HG03571 (cell line): ENCODE results near the gene POLDIP3.
"Not testable (repeated sequence)": the region's sequence is repeated elsewhere in the genome, so short reads cannot be mapped to it uniquely, and the experiment has no call there.

ENCODE experiments used
- ATAC-seq: cut with Tn5 transposase; IDR thresholded peaks from one replicate; pipeline ENCODE4 v1.9.1; 2021; ENCODE audit not compliant: unreplicated experiment

Gene POLDIP3

DNA sequence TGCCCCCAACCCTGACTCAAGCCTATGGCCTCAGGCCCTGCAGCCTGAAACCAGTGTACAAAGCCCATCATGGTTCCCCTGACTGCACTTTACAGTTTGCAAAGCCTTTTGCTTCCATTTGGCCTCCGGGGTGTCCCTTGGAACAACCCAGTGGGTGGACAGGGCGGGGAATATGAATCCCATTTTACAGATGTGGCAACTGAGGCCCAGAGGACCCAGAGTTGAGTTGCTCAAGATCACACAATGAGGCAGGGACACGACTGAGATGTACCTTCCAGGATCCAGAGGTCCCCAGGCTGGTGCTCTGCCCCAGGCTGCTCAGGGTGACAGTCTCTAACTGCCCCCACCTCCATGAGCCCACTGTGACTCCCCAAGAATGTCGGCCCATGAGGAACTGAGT, 5.4 kb upstream of the POLDIP3 start:
- ATAC-seq = no peak

DNA sequence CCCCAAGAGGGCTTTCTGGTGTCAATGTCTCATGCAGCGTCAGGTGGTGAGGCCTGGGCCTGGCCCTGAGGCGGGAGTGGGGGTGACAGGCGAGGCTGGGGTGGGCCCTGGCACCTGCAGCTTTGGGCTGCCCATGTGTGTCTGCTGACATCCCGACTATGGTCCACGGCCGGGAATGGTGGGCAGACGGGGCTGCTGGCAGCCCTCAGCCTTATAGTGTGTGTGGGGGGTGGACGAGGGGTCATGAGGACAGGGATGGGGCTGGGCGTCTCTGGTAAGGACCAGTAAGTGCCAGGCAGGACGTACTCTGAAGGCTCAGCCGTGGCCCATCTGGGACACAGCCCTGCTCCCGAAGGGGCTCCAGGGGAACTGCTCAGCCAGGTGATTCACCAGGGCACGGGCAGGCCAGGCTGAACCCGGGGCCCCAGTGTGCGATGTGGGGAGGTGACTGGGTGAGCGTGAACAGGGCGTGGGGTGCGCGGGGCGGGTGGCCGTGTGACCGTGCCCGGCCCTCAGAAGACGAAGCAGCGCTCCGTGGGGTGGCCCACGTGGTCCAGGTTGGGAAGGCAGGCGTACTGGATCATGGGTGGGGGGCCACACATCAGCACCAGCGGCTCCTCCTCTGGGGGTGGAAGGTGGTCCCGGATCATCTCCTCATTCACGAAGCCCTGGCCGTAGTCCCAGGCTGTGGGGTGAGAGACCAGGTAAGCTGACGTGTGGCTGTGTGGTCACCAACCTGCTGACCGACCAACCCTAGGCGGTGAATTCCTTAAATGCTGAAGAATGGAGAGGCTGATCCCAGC, 4.8 kb upstream of the POLDIP3 start:
- no peak for ATAC-seq

DNA sequence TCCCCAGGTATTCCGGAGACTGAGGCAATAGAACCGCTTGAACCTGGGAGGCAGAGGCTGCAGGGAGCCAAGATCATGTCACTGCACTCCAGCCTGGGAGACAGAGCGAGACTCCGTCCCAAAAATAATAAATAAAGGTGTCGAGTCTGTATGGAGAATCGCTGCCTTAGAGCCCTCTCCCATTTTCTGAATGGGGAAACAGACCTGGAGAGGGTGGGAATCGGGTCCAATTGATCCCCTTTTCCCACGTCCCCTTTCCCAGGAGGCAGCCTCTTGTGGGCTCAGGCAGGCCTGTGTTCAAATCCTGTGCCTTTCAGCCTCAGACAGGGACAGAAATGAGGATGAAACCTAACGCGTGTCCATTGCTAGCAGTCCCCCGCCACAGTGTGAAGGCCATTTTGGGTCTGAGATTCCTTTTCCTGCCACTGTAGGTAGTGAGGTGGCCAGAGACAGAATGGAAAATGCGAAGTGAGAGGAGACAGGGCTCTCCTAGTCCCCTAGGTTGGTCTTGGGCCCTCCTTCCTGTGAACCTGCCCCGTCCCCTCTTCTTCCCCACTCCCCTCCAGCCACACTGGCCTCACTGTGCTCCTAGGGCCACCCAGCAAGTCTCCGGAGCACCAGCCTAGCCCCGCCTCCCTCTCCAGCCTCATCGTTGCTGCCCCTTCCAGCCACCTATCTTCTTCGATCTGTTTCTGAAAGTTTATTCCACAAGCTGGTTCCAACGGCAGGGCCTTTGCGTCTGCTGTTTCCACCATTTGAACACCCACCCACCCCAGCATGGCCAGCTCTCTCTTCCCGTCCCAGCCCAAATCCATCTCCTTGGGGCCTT, 2.7 kb upstream of the POLDIP3 start:
- ATAC-seq = no peak

DNA sequence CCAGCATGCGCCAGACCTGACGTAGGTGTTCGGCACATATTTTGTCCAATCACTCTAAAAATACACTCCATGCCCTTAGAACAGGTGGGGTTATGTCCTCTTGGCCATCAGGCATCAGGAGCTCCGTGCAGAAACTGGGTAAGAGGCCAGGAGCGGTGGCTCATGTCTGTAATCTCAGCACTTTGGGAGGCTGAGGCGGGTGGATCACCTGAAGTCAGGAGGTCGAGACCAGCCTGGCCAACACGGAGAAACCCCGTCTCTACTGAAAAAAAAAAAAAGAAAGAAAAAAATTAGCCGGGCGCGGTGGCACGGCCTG, 1.1 kb upstream of the POLDIP3 start:
- ATAC-seq = not testable (repeated sequence)

DNA sequence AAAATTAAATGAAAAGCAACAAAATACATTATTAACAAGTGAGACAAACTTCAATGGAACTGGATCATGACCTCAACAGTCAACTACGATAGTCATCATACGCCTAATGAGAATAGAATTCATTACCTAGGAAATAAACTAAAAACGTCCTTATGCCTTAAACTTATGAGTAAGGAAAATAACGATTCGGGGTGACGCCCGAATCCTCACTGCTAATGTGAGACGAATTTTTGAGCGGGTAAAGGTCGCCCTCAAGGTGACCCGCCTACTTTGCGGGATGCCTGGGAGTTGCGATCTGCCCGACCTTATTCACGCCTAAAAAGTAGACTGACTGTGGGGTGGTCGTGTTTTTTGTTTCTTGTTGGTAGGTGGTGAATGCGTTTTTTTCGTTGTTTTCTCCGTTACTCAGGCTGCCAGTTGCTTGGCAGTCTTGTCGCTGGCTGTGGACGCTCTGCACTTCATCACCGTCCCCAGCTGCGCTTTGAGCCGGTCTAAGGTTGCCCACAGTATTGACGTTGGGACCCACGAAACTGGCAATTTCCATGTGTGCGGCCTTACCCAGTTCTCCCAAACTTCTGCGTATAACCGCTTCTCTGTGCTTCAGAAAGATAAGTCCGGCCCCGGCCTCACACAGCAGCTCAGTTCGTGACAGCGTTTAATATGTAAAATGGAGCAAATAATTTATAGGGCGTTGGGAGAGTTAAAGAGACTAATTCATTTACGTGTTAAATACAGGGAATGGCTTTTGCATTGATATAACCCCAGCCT, 593 bp upstream of the POLDIP3 start:
- peak; percentile 43 for ATAC-seq

DNA sequence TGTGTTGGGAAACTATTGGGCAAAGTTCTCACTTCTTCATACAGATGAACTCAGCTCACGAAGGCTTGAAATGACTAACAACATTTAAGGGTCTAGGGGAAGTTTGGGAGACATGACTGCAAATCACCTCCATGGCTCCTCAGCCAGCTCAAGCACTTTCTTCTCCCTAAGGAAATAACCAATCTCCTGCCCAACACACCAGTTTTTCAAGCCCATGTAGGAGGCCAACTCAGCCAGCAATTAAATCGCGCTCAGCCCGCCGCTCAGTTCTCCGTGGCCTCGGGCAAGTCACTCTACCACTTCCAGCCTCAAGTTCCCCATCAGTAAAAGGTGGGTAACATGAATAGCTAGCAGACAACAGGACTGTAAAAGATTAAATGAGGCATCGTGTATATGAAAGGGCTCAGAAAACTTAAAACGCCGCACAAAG, 796 bp downstream of the POLDIP3 start:
- no peak for ATAC-seq

DNA sequence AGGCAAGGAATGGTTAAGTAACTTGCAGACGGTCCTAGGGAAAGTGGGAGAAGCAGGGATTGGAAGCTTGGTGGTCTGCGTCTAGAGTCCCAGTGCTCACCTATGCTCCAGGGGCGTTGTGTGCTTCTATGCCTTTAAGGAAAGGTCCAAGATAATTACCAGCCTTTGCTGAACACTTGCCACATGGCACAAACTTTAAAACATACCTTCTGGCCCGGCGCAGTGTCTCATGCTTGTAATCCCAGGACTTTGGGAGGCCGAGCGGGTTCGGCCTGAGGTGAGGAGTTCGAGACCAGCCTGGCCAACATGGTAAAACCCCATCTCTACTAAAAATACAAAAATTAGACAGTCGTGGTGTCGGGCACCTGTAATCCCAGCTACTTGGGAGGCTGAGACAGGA, 2.3 kb downstream of the POLDIP3 start:
- ATAC-seq = no peak

DNA sequence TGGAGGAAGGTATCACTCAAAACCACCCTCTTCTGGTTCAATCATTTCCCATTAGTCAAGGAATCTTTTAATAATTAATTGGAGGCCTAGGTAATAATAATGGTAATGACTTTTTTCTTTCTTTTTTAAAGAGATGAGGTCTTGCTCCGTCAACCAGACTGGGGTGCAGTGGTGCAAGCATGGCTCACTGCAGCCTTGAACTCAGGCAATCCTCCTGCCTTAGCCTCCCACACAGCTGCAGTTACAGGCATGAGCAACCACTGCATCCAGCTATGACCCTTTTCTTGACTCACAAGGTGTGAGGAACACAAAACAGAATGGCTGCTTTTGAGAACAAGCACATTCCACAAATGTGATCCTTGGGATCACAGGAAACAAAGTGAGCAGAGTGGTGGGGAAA, 3.6 kb downstream of the POLDIP3 start:
- ATAC-seq = no peak

DNA sequence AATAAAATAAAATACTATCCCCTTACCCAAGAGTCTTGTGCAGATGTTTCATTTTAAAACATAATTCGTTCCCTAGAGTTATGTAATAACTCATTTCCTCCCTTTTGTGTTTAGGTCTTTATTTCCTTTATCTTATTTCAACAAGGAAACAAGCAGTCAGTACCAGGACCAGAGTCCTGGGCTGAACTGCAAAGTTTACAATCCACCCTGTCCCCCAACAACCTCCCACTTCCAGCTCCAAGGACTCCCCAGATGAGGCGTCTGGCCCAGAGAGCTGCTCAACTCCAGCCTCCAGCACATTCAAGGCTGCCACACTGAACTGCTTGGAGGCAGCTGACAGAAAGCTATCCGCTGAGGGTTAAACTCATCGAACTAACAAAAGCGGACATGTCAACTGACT, 4.5 kb downstream of the POLDIP3 start:
- no peak for ATAC-seq

DNA sequence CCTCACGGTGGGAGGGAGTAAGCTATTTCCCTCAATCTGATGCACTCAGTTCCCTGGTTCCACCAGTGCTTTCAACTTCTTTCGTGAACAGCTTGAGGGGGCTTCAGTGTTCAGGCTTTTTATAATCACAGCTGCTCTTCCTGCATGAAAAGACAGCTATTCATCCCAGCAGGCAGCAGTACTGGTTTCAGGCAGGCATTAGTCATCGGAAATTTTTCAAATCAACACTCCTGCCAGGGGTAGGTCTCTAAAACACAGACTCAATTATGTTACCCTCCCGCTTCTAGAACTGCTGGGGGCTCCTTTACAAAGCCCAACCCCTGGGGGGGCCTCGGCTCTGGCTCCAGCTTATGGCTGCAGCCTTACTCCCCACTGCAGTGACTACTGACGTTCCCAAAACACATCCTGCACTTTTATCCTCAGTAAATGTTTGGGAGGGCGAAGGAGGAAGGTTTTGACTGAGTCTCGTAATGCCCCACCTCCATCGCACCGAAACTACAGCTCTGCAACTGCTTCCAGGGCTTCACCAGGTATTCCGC, 5.8 kb downstream of the POLDIP3 start:
- no peak for ATAC-seq

DNA sequence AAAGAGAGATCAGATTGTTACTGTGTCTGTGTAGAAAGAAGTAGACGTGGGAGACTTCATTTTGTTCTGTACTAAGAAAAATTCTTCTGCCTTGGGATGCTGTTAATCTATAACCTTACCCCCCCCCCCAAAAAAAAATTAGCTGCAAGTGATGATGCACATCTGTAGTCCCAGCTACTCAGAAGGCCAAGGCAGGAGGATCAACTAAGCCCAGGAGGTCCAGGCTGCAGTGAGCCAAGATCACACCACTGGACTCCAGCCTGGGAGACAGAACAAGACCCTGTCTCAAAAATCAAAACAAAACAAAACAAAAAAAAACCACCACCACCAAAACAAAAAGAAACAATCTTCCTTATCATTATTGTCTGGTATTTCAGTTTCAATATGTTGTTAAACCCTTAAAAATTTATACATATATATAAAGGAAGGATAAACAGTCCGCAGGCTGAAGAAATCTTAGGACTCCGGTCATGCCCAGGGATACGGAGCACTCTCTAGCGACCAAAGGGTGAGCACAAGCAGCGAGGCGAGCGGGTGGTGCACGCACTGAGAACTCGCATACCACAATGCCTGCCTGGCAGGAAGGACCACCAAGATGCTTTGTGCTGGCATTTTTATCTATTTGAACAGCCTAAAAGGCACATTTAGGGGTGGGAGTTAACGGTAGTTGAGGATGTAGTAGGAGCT, 6.4 kb downstream of the POLDIP3 start:
- ATAC-seq = no peak

DNA sequence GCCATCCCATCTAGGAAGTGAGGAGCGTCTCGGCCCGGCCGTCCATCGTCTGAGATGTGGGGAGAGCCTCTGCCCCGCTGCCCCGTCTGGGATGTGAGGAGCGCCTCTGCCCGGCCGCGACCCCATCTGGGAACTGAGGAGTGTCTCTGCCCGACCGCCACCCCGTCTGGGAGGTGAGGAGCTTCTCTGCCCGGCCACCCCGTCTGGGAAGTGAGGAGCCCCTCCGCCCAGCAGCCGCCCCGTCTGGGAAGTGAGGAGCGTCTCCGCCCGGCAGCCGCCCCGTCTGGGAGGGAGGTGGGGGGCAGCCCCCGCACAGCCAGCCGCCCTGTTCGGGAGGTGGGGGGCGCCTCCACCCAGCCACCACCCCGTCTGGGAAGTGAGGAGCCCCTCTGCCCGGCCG, 7.0 kb downstream of the POLDIP3 start:
- ATAC-seq = not testable (repeated sequence)

DNA sequence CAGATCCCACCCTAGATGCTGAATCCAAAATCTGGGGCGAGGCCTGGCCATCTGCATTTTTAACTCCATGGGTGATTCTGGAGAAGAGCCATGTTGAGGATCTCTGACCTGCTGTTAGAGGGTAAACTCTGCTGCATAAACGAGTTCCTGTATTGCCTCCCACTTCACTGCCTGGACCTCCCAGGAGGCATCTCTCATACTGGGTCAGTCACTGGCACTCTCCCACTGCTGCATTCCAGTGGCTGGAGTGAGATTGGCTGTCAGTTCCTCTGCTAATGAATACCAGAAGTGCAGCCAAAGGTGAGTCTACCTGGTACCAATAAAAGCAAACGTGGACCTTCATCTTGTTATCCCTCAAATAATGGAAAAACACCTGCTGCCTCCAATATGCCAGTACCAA, 10.3 kb downstream of the POLDIP3 start:
- no peak for ATAC-seq

DNA sequence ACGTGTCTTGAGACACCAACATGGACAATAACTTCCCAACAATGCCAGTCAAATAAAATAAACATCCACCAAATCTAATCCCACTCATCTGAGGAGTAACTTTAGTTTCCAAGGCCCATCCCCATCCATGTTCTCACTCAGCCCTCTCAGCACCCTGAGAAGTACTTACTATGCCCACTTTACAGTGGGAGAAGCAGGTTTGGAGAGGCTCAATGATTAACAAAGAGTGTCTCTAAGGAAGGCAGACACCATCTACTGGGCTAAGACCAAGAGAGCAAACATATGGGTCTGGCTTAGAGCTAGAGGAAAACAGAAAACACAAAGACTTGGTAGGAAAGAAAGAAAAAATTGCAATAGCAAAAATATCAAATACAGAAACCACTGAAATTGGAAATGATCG, 11.3 kb downstream of the POLDIP3 start:
- ATAC-seq = no peak

DNA sequence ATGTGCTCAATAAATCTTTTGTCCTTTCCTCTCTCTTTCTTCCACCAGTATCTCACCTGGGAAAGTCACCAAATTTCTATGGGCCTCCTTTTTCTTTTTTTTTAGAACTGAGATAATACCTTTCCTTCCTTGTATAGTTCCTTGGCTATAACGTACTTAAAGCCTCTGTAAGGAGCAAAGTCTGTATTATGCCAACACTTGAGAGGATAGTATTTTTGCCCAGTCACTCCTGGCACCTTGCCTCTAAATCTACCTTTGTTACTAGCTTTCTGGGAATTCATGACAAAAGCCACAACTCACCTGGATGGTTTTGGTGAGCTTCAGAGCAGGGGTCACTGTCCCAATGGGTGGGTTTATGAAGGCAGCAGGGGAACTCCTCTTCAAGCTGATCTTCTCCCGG, 12.2 kb downstream of the POLDIP3 start:
- no peak for ATAC-seq

DNA sequence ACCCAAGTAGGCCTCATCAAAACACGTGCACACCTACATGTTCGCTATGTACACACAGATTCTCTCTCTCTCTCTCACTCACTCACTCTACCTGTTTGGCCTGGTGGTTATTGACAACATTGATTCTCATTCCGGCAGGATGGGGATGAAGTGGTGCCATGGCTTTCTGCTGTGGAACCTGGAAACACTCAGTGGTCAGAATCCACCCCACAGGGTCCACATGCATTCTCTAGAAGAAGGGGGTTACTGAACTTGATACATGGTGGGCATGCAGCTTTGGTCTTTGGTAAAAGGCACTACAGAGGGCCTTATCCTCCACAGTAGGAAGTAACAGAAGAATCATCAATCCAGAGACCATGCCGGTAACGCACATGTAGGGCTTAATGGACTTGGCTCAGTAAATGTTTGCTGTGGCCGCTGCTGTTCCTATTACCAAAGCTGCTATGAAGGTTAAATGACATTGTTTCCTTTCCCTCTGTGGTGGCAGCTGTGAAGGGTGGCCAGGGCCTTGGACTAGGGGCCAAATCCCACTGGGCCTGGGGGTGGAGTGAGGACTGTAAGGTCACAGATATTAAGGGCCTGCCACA, 12.7 kb downstream of the POLDIP3 start:
- no peak for ATAC-seq

DNA sequence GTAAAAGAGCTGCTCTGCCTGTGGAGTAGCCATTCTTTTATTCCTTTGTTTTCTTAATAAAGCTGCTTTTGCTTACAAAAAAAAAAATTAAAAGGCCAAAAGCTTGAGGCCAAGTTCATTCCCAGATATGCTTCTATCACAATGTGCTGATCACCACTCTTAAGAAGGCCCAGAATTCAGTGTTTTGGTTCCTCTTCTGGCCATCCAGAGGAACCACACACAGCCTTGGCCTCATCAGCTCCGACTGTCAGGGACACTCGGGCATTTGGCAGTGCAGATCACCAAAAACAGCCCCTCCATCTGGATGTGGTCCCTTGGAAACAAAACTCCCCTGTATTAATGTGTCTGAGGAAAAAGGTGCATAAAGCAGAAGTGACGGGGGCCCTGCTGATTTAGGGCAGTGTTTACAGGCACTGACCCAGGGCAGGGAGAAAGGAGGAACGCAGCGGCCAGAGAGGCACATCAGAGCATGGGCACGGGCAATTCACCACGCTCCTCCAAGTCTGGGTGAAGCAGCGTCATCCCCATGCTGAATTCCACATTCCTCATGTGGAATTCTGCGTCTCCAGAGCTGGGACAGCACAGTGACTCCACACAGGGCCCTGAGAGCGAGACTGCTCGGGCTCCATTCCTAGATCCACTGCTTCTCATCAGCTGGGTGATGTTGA, 17.7 kb downstream of the POLDIP3 start:
- no peak for ATAC-seq

DNA sequence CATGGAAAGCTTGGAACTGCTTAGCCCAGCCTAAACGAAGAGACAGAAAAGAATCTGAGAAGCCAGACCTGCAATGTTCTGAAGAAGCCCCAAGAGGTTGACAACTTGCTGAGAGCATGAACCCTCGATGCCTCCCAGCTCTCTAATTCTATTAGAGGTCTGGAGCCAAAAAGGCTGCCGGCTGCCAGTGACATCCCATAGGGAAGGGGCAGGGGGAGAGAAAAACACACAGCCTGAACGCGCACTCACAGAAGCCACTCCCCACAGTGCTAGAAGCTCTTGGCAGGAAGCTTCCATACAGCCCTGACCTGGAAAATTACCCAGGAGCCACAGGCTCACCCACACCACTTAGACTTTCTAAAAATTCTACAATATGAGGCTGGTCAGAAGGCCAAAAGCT, 18.3 kb downstream of the POLDIP3 start:
- ATAC-seq = no peak

DNA sequence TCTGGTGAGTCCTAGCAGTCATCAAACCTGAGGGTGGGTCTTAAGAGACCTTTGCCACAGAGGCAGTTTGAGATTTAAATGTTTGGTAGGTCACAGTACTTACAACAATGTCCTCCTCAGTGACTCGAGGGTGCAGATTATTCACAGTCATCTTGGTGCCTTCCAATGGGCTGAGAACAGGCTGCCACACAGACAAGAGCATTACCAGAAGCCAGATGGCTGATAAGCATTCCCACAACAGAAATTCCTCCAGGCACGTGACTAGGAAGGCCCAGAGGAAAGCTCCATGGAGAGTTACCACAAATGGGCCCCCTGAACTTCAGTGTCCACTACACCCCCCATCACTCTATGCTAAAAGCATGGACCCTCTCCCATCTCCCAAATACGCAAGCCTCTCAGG, 19.2 kb downstream of the POLDIP3 start:
- ATAC-seq = no peak

DNA sequence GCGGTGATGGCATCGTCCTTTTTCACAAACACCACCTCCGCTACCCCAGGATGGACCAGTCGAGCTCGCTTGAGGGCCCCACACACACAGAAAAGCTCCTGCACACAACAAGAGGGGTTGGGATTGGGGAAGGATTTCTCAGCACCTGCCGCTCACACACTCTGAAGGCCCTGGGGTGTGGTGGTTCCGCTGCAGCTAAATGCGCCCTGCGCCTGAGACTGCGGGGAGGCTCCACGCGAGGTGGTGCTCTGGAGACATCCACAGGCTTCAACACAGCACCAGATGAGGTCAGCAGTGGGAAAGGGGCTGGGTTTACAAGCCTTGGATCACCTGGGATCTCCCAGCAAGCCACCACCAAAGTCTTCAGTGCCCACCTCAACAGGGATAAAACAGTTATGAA, 22.7 kb downstream of the POLDIP3 start:
- no peak for ATAC-seq
